Gastrocnemius medialis (tissue), 4 donors: Measurements from ENCODE around the gene MUL1.

ENCODE experiments used
- POLR2A ChIP-seq, 2 donors: fragments of 450-650 bp; IDR thresholded peaks; one replicate each; pipeline ENCODE4 v1.6.1; 2017; ENCODE audit warnings: antibody characterized with exemption in 2 of 2, mild to moderate bottlenecking in 2 of 2, moderate library complexity in 2 of 2
- TF ChIP-seq, protein P1 (sequence below), 5 experiments: fragments of 450-650 bp in 3 of 5; fragments of 200-600 bp in 2 of 5; sonication (generic) in 2 of 5; IDR thresholded peaks in 4 of 5; conservative IDR thresholded peaks in 1 of 5; 1 replicate in 4 of 5; 2 replicates in 1 of 5; pipeline ENCODE4 v1.5.1; 2016 to 2019; ENCODE audit warnings: antibody characterized with exemption in 5 of 5, mild to moderate bottlenecking in 3 of 5, moderate library complexity in 3 of 5

DNA sequence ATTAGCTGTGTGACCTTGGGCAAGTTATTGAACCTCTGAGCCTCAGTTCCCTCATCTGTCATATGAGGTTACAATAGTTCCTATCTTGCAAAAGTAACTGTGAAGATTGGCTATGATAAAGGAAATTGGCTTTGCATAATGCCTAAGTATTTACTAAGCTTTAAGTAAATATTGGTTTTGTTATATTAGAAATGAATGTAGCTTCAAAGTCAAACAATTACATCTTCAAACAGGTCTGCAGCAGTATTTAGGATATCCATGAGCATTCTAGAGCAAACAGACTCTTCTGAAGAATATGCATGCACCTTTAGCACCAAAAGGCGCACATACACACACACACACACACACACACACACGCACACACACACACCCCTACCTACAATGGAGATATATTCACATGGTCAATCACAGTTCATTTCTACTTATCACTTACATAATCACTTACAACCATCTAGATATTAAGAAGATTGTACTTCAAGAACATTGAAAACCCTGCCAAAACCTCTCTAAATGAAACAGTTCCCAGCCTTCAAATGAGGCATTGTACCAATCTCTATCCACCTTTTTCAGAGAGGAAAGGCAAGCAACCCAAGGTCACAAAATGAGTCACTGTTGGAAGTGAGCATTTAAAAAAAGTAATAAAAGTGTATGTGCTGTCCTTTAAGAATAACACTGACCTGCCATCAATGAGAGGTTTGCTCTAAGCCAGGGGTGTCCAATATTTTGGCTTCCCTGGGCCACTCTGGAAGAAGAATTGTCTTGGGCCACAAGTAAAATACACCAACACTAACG is 31.0 kb upstream of the MUL1 start:
- TF ChIP-seq, protein P1, sequence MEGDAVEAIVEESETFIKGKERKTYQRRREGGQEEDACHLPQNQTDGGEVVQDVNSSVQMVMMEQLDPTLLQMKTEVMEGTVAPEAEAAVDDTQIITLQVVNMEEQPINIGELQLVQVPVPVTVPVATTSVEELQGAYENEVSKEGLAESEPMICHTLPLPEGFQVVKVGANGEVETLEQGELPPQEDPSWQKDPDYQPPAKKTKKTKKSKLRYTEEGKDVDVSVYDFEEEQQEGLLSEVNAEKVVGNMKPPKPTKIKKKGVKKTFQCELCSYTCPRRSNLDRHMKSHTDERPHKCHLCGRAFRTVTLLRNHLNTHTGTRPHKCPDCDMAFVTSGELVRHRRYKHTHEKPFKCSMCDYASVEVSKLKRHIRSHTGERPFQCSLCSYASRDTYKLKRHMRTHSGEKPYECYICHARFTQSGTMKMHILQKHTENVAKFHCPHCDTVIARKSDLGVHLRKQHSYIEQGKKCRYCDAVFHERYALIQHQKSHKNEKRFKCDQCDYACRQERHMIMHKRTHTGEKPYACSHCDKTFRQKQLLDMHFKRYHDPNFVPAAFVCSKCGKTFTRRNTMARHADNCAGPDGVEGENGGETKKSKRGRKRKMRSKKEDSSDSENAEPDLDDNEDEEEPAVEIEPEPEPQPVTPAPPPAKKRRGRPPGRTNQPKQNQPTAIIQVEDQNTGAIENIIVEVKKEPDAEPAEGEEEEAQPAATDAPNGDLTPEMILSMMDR (IDR thresholded peaks at IDR 0.05 in 4 of 5, conservative IDR thresholded peaks at IDR 0.05 in 1 of 5): no peak
- TF ChIP-seq POLR2A (IDR thresholded peaks at IDR 0.05): no peak
